Stimulated activated naive CD4-positive, alpha-beta T cell treated with Interleukin-2 at 50 U/mL for 16 hours (primary cell): Measurements from ENCODE around the gene EP300.
"Not testable (repeated sequence)": the region's sequence is repeated elsewhere in the genome, so short reads cannot be mapped to it uniquely, and the experiment has no call there.

Experiments
- DNase-seq: peaks from one replicate; lab custom pipeline; 2025; lab: John Stamatoyannopoulos, UW

Gene EP300

DNA sequence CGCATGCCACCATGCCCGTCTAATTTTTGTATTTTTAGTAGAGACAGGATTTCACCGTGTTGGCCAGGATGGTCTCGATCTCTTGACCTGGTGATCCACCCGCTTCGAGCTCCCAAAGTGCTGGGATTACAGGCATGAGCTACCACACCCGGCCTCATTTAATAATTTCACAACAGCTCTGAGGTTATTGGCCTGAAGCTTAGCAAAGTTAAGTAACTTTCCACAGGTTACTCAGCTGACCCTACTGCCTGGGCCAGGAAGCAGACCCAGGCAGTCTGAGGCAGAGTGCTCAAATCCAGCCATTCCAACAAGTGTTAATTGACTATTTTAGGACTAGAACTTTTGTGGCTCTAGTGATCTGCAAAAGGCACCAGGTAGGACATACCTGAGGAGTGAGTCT, 60.5 kb downstream of the EP300 start:
- no peak for DNase-seq

- DNase-seq: no peak
Observed at GRCh38 chr22:41157083-41157482, 64.7 kb downstream of the EP300 start.

- DNase-seq: no peak
Observed at GRCh38 chr22:41169157-41169556, 76.8 kb downstream of the EP300 start.

DNA sequence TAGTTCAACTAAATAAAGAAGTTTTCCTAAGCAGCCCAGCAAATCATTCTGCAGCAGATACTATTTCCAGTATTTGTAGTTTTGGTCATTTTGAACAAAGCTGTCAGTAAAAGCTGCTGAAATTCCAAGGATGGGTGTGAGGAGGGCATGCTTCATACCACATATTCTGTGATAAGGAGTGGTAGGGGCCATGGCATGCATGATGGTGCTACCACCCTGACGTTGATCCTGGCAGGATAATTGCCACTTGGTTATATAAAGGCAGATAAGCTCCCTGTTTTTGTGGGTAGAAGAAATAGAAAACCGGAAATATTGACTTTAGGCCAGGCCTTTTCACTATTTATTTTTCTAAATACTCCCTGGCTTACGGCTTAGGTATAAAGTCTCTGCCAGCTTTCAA, 79.6 kb downstream of the EP300 start:
- no peak for DNase-seq

GRCh38 chr22:41175546-41175945, 83.2 kb downstream of the EP300 start:
- no peak for DNase-seq

- DNase-seq: no peak
Observed at GRCh38 chr22:41177040-41177621, 84.7 kb downstream of the EP300 start.

DNA sequence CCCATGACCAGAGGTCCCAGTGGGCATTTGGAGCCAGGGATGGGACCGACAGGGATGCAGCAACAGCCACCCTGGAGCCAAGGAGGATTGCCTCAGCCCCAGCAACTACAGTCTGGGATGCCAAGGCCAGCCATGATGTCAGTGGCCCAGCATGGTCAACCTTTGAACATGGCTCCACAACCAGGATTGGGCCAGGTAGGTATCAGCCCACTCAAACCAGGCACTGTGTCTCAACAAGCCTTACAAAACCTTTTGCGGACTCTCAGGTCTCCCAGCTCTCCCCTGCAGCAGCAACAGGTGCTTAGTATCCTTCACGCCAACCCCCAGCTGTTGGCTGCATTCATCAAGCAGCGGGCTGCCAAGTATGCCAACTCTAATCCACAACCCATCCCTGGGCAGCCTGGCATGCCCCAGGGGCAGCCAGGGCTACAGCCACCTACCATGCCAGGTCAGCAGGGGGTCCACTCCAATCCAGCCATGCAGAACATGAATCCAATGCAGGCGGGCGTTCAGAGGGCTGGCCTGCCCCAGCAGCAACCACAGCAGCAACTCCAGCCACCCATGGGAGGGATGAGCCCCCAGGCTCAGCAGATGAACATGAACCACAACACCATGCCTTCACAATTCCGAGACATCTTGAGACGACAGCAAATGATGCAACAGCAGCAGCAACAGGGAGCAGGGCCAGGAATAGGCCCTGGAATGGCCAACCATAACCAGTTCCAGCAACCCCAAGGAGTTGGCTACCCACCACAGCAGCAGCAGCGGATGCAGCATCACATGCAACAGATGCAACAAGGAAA, 85.4 kb downstream of the EP300 start:
- DNase-seq: no peak

GRCh38 chr22:41178425-41178975, 86.1 kb downstream of the EP300 start:
- DNase-seq: no peak

GRCh38 chr22:41180362-41180761, 88.0 kb downstream of the EP300 start:
- DNase-seq: not testable (repeated sequence)

GRCh38 chr22:41180926-41181325, 88.5 kb downstream of the EP300 start:
- DNase-seq: no peak

- DNase-seq: no peak
Observed at GRCh38 chr22:41181349-41182241, 89.2 kb downstream of the EP300 start.

GRCh38 chr22:41184679-41185078, 92.3 kb downstream of the EP300 start:
- no peak for DNase-seq

- DNase-seq: no peak
Observed at GRCh38 chr22:41191467-41191866, 99.1 kb downstream of the EP300 start.

- DNase-seq: no peak
Observed at GRCh38 chr22:41193829-41194228, 101.4 kb downstream of the EP300 start.

GRCh38 chr22:41197038-41197972, 104.9 kb downstream of the EP300 start:
- peak; percentile 84 for DNase-seq

- peak; percentile 63 for DNase-seq
Observed at GRCh38 chr22:41198027-41198580, 105.7 kb downstream of the EP300 start.

DNA sequence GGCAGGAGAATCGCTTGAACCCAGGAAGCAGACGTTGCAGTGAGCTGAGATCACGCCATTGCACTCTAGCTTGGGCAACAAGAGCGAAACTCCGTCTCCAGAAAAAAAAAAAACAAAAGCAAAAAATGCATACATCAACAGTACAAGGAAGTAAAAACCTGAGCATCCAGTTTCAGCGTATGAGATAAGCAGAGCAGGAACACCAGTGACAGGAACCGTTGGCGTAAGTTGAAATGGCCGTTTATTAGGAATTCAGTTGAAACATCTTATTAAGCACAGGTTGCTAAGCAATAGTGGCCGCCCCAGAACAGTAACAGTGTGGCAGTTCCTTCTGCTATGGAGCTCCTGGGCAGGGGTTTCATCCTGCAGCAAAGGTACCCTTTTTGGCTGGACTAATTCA, 108.7 kb downstream of the EP300 start:
- no peak for DNase-seq

- no peak for DNase-seq
Observed at GRCh38 chr22:41203118-41203517, 110.7 kb downstream of the EP300 start.

- DNase-seq: no peak
Observed at GRCh38 chr22:41204066-41204465, 111.7 kb downstream of the EP300 start.

- DNase-seq: peak; percentile 98
Observed at GRCh38 chr22:41204992-41205900, 112.9 kb downstream of the EP300 start, which contains the start of gene L3MBTL2. TSS of gene L3MBTL2 (plus strand) at chr22:41205312. CDS start at chr22:41205363, 51 bp downstream.
